DMS79 (cell line): Measurements from ENCODE around the gene SLC3A2.
"Not testable (repeated sequence)": the region's sequence is repeated elsewhere in the genome, so short reads cannot be mapped to it uniquely, and the experiment has no call there.

Experiments used
- DNase-seq: peaks from one replicate; lab custom pipeline; 2025; lab: John Stamatoyannopoulos, UW

The SLC3A2 gene

GRCh38 chr11:62852523-62853188 is 28.0 kb upstream of the SLC3A2 start:
- DNase-seq = no peak

GRCh38 chr11:62853279-62853965 is 27.3 kb upstream of the SLC3A2 start:
- no peak for DNase-seq

- no peak for DNase-seq
Measured at GRCh38 chr11:62854013-62854824, 26.5 kb upstream of the SLC3A2 start.

GRCh38 chr11:62854825-62855570 is 25.7 kb upstream of the SLC3A2 start:
- no peak for DNase-seq

- DNase-seq = peak; percentile 95
Measured at GRCh38 chr11:62855571-62856332, 24.9 kb upstream of the SLC3A2 start.

- no peak for DNase-seq
Measured at GRCh38 chr11:62856333-62856895, 24.3 kb upstream of the SLC3A2 start.

- no peak for DNase-seq
Measured at GRCh38 chr11:62857541-62857982, 23.1 kb upstream of the SLC3A2 start.

- DNase-seq = no peak
Measured at GRCh38 chr11:62858201-62858600, 22.5 kb upstream of the SLC3A2 start.

GRCh38 chr11:62859281-62859703 is 21.4 kb upstream of the SLC3A2 start:
- DNase-seq = not testable (repeated sequence)

GRCh38 chr11:62860835-62861563 is 19.7 kb upstream of the SLC3A2 start:
- no peak for DNase-seq

- not testable (repeated sequence) for DNase-seq
Measured at GRCh38 chr11:62861564-62862192, 19.0 kb upstream of the SLC3A2 start.

GRCh38 chr11:62863687-62864335 is 16.9 kb upstream of the SLC3A2 start:
- no peak for DNase-seq

GRCh38 chr11:62865635-62866034 is 15.1 kb upstream of the SLC3A2 start:
- no peak for DNase-seq

GRCh38 chr11:62874851-62875250 is 5.8 kb upstream of the SLC3A2 start:
- no peak for DNase-seq

- no peak for DNase-seq
Measured at GRCh38 chr11:62875698-62876478, 4.8 kb upstream of the SLC3A2 start.

- no peak for DNase-seq
Measured at GRCh38 chr11:62876712-62877111, 4.0 kb upstream of the SLC3A2 start.

GRCh38 chr11:62879235-62879978 is 1.3 kb upstream of the SLC3A2 start:
- no peak for DNase-seq
